HL-60 (cell line): ENCODE data around the gene THSD7B.

ENCODE experiments used
- CTCF ChIP-seq: IDR thresholded peaks from one replicate; pipeline ENCODE4 v1.5.1; 2011; ENCODE audit warnings: low read length, control low read depth, inconsistent platforms; ENCODE audit not compliant: insufficient read depth
- POLR2AphosphoS5 ChIP-seq: IDR thresholded peaks from 2 replicates; pipeline ENCODE4 v1.6.1; 2012; ENCODE audit warnings: low read depth

GRCh38 chr2:136727973-136728699, 37.2 kb upstream of the THSD7B start:
- TF ChIP-seq CTCF: no peak
- no peak for TF ChIP-seq POLR2AphosphoS5
